KMS-11 (cell line): ENCODE measurements around the gene NOP14.

Experiments
- H2AFZ ChIP-seq: fragments of 200-600 bp; sonication (generic); 2 replicates; pipeline ENCODE4 v1.6.1; 2016; ENCODE audit warnings: antibody characterized with exemption, mixed run types, low read depth
- H3K27ac ChIP-seq: fragments of 200-600 bp; sonication (generic); 2 replicates; pipeline ENCODE4 v1.6.1; 2016; ENCODE audit warnings: mild to moderate bottlenecking, mixed run types
- H3K27me3 ChIP-seq: fragments of 200-600 bp; sonication (generic); 2 replicates; pipeline ENCODE4 v1.6.1; 2017; ENCODE audit warnings: mild to moderate bottlenecking, low read depth, mixed run types, moderate library complexity; ENCODE audit not compliant: insufficient read depth
- H3K36me3 ChIP-seq: fragments of 200-600 bp; sonication (generic); 2 replicates; pipeline ENCODE4 v1.6.1; 2017; ENCODE audit warnings: mild to moderate bottlenecking, mixed run types; ENCODE audit not compliant: insufficient read depth
- H3K4me1 ChIP-seq: fragments of 200-600 bp; sonication (generic); 2 replicates; pipeline ENCODE4 v1.6.1; 2016; ENCODE audit warnings: mild to moderate bottlenecking, low read depth, mixed run types; ENCODE audit not compliant: poor library complexity, severe bottlenecking
- H3K4me2 ChIP-seq: fragments of 200-600 bp; sonication (generic); 2 replicates; pipeline ENCODE4 v1.7.0; 2016; ENCODE audit warnings: mild to moderate bottlenecking, mixed run types
- H3K4me3 ChIP-seq: fragments of 200-600 bp; sonication (generic); IDR thresholded peaks from 2 replicates; pipeline ENCODE4 v1.6.1; 2017; ENCODE audit warnings: low read depth, low read length, mixed read lengths; ENCODE audit not compliant: insufficient read depth
- H3K79me2 ChIP-seq: fragments of 200-600 bp; sonication (generic); 2 replicates; pipeline ENCODE4 v1.6.1; 2016; ENCODE audit warnings: low read depth, mixed run types; ENCODE audit not compliant: insufficient read depth
- H3K9ac ChIP-seq: fragments of 200-600 bp; sonication (generic); 2 replicates; pipeline ENCODE4 v1.6.1; 2016; ENCODE audit warnings: mild to moderate bottlenecking, mixed run types
- H4K20me1 ChIP-seq: fragments of 200-600 bp; sonication (generic); 2 replicates; pipeline ENCODE4 v1.6.1; 2016; ENCODE audit warnings: mild to moderate bottlenecking, mixed run types; ENCODE audit not compliant: insufficient read depth
- CTCF ChIP-seq: fragments of 200-600 bp; sonication (generic); conservative IDR thresholded peaks from 2 replicates; pipeline ENCODE4 v1.6.1; 2017; ENCODE audit warnings: low read depth, mild to moderate bottlenecking, antibody characterized with exemption, low read length, moderate library complexity, mixed read lengths

Gene NOP14

GRCh38 chr4:2944586-2945526 lies 18.4 kb downstream of the NOP14 start:
- no peak overlapping the region for H2AFZ ChIP-seq
- H3K27ac ChIP-seq, result no peak overlapping the region
- H3K4me2 ChIP-seq, result no peak overlapping the region
- H3K9ac ChIP-seq, result no peak overlapping the region
- no peaks in the 10 kb centered on the region for H3K27me3 ChIP-seq
- H3K79me2 ChIP-seq, result no peaks in the 10 kb centered on the region
- H3K36me3 ChIP-seq, result no peaks in the 10 kb centered on the region; the same call in 1 of the 2 replicates
- H3K4me1 ChIP-seq, result no peaks in the 10 kb centered on the region
- TF ChIP-seq CTCF, result no peak
- H4K20me1 ChIP-seq, result no peaks in the 10 kb centered on the region
- H3K4me3 ChIP-seq, result no peak overlapping the region

- Histone ChIP-seq H3K4me3 (no peak overlapping the region), H3K27ac (no peak overlapping the region), H2AFZ (no peak overlapping the region), H3K79me2 (no peaks in the 10 kb centered on the region), H3K4me1 (no peaks in the 10 kb centered on the region), H3K4me2 (no peak overlapping the region), H3K27me3 (no peaks in the 10 kb centered on the region), H3K36me3 (no peaks in the 10 kb centered on the region; the same call in 1 of the 2 replicates), H3K9ac (no peak overlapping the region), H4K20me1 (no peaks in the 10 kb centered on the region)
- no peak for TF ChIP-seq CTCF
Measured at GRCh38 chr4:2944091-2944482, 19.1 kb downstream of the NOP14 start.

- H3K27me3 ChIP-seq, result no peaks in the 10 kb centered on the region
- TF ChIP-seq CTCF, result no peak
- no peak overlapping the region for H2AFZ ChIP-seq
- H3K4me3 ChIP-seq, result no peak overlapping the region
- H3K9ac ChIP-seq, result no peak overlapping the region
- H3K4me2 ChIP-seq, result no peak overlapping the region
- no peaks in the 10 kb centered on the region for H3K4me1 ChIP-seq
- no peaks in the 10 kb centered on the region for H4K20me1 ChIP-seq
- no peak overlapping the region for H3K27ac ChIP-seq
- H3K36me3 ChIP-seq, result no peaks in the 10 kb centered on the region; the same call in 1 of the 2 replicates
- no peaks in the 10 kb centered on the region for H3K79me2 ChIP-seq
Measured at GRCh38 chr4:2943364-2944090, 19.7 kb downstream of the NOP14 start.

- Histone ChIP-seq H3K4me2 (no peak overlapping the region), H3K9ac (no peak overlapping the region), H3K27me3 (no peaks in the 10 kb centered on the region), H3K4me1 (no peaks in the 10 kb centered on the region), H3K27ac (no peak overlapping the region), H2AFZ (no peak overlapping the region), H3K79me2 (no peaks in the 10 kb centered on the region), H3K36me3 (no peaks in the 10 kb centered on the region; the same call in 1 of the 2 replicates), H3K4me3 (no peak overlapping the region), H4K20me1 (no peaks in the 10 kb centered on the region)
- no peak for TF ChIP-seq CTCF
Measured at GRCh38 chr4:2942532-2943363, 20.5 kb downstream of the NOP14 start.
